Measurements from ENCODE around the gene CD86. TPM values are rescaled to one million over a fixed set of nuclear protein-coding genes. Genes with fewer than 3 reads are reported as not detected.

The CD86 gene
- not detected in 2 replicates for total RNA-seq

GRCh38 chr3:122055215-122055614 lies at the start of gene CD86:
CD86 (plus strand) TSS chr3:122055362; CDS start chr3:122055490, 128 bp downstream.

GRCh38 chr3:122021811-122022401 lies 33.3 kb upstream of the CD86 start, which contains the start of gene ILDR1:
ILDR1 (minus strand) TSS chr3:122022247; CDS start chr3:122022077, 170 bp downstream.

Other genes with a start within 250 kb of the CD86 start
- gene IQCB1, start 220.3 kb upstream of the CD86 start, total RNA-seq = 6.1 and 18.2 TPM in 2 replicates
- gene EAF2, start 220.2 kb upstream of the CD86 start, total RNA-seq = 0.87 and 0.99 TPM in 2 replicates
- gene SLC15A2, start 161.0 kb upstream of the CD86 start, total RNA-seq = under 0.01 and 0.50 TPM in 2 replicates
- gene ILDR1, start 33.1 kb upstream of the CD86 start, total RNA-seq = not detected in 2 replicates
- gene CASR, start 128.3 kb downstream of the CD86 start, total RNA-seq = not detected in 2 replicates

Data from smooth muscle cell of trachea (primary cell).